ENCODE measurements around the gene CINP. TPM values are rescaled to one million over a fixed set of nuclear protein-coding genes. Genes with fewer than 3 reads are reported as not detected.

Gene CINP
- total RNA-seq, 6 experiments from 2014 or later, result 15.2 to 32.3 (median 21.0) TPM

- 17% methylated on average over 8 of the region's 8 CpGs for WGBS (ENCODE audit: insufficient coverage, low coverage, low lambda C conversion rate, missing lambda C conversion rate)
- peak; percentile 61 to 81 (median 77) for DNase-seq
- ATAC-seq, result peak; percentile 50 to 73 (median 72)
- Histone ChIP-seq H3K9me3 (no peaks in the 10 kb centered on the region), H3K27me3 (no peaks in the 10 kb centered on the region), H3K27ac (no peak overlapping the region), H3K4me1 (peaks cover 0 to 25% (median 6%) of the 10 kb centered on the region in 4 donors), H3K36me3 (peaks cover 0 to 10% (median 0%) of the 10 kb centered on the region in 4 donors), H3K4me3 (no peak overlapping the region)
- intact Hi-C loops (cut with DNase I), result no loop called here
- no peak for TF ChIP-seq POLR2A (IDR thresholded peaks at IDR 0.05)
- TF ChIP-seq CTCF (IDR thresholded peaks at IDR 0.05), result peak; percentile 29 to 61 (median 48)
Observed at GRCh38 chr14:102323102-102323501, 39.6 kb downstream of the CINP start.

GRCh38 chr14:102321456-102322422 is 41.0 kb downstream of the CINP start:
- TF ChIP-seq POLR2A (IDR thresholded peaks at IDR 0.05), result no peak
- no peak for TF ChIP-seq CTCF (IDR thresholded peaks at IDR 0.05)
- Histone ChIP-seq H3K36me3 (peaks cover 0 to 10% (median 0%) of the 10 kb centered on the region in 4 donors), H3K4me3 (no peak overlapping the region), H3K27me3 (no peaks in the 10 kb centered on the region), H3K27ac (no peak overlapping the region), H3K4me1 (peaks cover 0 to 32% (median 9%) of the 10 kb centered on the region in 4 donors), H3K9me3 (no peaks in the 10 kb centered on the region)
- no peak for ATAC-seq
- intact Hi-C loops (cut with DNase I), result no loop called here
- DNase-seq, result no peak
- WGBS (ENCODE audit: insufficient coverage, low coverage, low lambda C conversion rate, missing lambda C conversion rate), result 86% methylated on average over 11 of the region's 12 CpGs

GRCh38 chr14:102320671-102321455 is 41.8 kb downstream of the CINP start:
- Histone ChIP-seq H3K4me3 (peak overlapping the region in 2 of 3 donors; percentile 69 to 71), H3K36me3 (peaks cover 0 to 5% (median 0%) of the 10 kb centered on the region in 4 donors), H3K9me3 (no peaks in the 10 kb centered on the region), H3K4me1 (peaks cover 0 to 37% (median 9%) of the 10 kb centered on the region in 4 donors), H3K27me3 (no peaks in the 10 kb centered on the region), H3K27ac (peak overlapping the region in 2 of 3 donors; percentile 76 to 86)
- intact Hi-C loops (cut with DNase I), result no loop called here
- DNase-seq (no peak), ATAC-seq (no peak)
- TF ChIP-seq CTCF (IDR thresholded peaks at IDR 0.05) (no peak), POLR2A (IDR thresholded peaks at IDR 0.05) (no peak)
- 89% methylated on average over 12 of the region's 17 CpGs for WGBS (ENCODE audit: insufficient coverage, low coverage, low lambda C conversion rate, missing lambda C conversion rate)

GRCh38 chr14:102320033-102320660 is 42.5 kb downstream of the CINP start:
- no peaks in the 10 kb centered on the region for H3K9me3 ChIP-seq
- H3K4me1 ChIP-seq, result peaks cover 0 to 37% (median 9%) of the 10 kb centered on the region in 4 donors
- H3K27ac ChIP-seq, result peak overlapping the region; percentile 76 to 90 (median 86)
- WGBS (ENCODE audit: insufficient coverage, low coverage, low lambda C conversion rate, missing lambda C conversion rate), result 17% methylated on average over 7 of the region's 30 CpGs
- ATAC-seq (peak; percentile 2 to 11 (median 4)), DNase-seq (peak in 2 of 3 donors; percentile 41 to 62)
- intact Hi-C loops (cut with DNase I), result no loop called here
- TF ChIP-seq CTCF (IDR thresholded peaks at IDR 0.05) (no peak), POLR2A (IDR thresholded peaks at IDR 0.05) (no peak)
- no peaks in the 10 kb centered on the region for H3K27me3 ChIP-seq
- H3K36me3 ChIP-seq, result no peaks in the 10 kb centered on the region
- H3K4me3 ChIP-seq, result peak overlapping the region; percentile 69 to 71 (median 69)
